OCI-LY7 (cell line): ENCODE data around the gene B3GAT1. TPM values are rescaled to one million over a fixed set of nuclear protein-coding genes. Genes with fewer than 3 reads are reported as not detected.

Experiments
- BruUV-seq: library from RNA; stranded (reverse); fragments of 400-500 nt; replicated peaks from 2 replicates; lab custom pipeline; 2021; lab: Mats Ljungman, UMichigan
- CTCF ChIA-PET: fragments of 300-600 bp; sonication (Branson Sonifier 250); formaldehyde crosslinking; loops from one replicate; lab custom pipeline; 2022; ENCODE audit warnings: antibody characterized with exemption; ENCODE audit not compliant: unreplicated experiment; lab: Charles Lee
- POLR2A ChIA-PET: fragments of 300-600 bp; sonication (Branson Sonifier 250); formaldehyde crosslinking; loops from one replicate; lab custom pipeline; 2022; ENCODE audit warnings: antibody characterized with exemption; lab: Charles Lee
- DNase-seq: peaks from one replicate; pipeline ENCODE4 v3.0.0-alpha.2; 2015; ENCODE audit warnings: low spot score
- H2AFZ ChIP-seq: fragments of 200-600 bp; sonication (generic), shearing (Covaris generic); 2 replicates; pipeline ENCODE4 v1.6.1; 2014; ENCODE audit warnings: mild to moderate bottlenecking, antibody characterized with exemption, low read length, moderate library complexity
- H3K27ac ChIP-seq: fragments of 200-600 bp; sonication (generic); 2 replicates; pipeline ENCODE4 v1.5.1; 2014; ENCODE audit warnings: mixed run types, low read depth, mild to moderate bottlenecking, moderate library complexity, low read length, inconsistent platforms; ENCODE audit not compliant: poor library complexity, severe bottlenecking
- H3K36me3 ChIP-seq: fragments of 200-600 bp; sonication (generic); 2 replicates; pipeline ENCODE4 v1.6.1; 2014; ENCODE audit warnings: mild to moderate bottlenecking, antibody characterized with exemption, low read length, moderate library complexity, mixed read lengths; ENCODE audit not compliant: insufficient read depth
- H3K4me1 ChIP-seq: fragments of 200-600 bp; sonication (generic); 2 replicates; pipeline ENCODE4 v1.5.1; 2014; ENCODE audit warnings: mild to moderate bottlenecking, low read length; ENCODE audit not compliant: insufficient read depth, poor library complexity, severe bottlenecking
- H3K4me2 ChIP-seq: fragments of 200-600 bp; sonication (generic); 2 replicates; pipeline ENCODE4 v1.6.1; 2014; ENCODE audit warnings: mild to moderate bottlenecking, low read length
- H3K4me3 ChIP-seq: fragments of 200-600 bp; sonication (generic); 2 replicates; pipeline ENCODE4 v1.5.1; 2014; ENCODE audit warnings: mild to moderate bottlenecking, low read depth, low read length; ENCODE audit not compliant: poor library complexity, severe bottlenecking
- H3K79me2 ChIP-seq: fragments of 200-600 bp; sonication (generic); 2 replicates; pipeline ENCODE4 v1.6.1; 2016; ENCODE audit warnings: low read depth, mild to moderate bottlenecking, low read length, moderate library complexity, mixed read lengths; ENCODE audit not compliant: insufficient read depth
- H3K9me2 ChIP-seq: fragments of 200-600 bp; sonication (generic); 2 replicates; pipeline ENCODE4 v1.6.1; 2016; ENCODE audit warnings: mild to moderate bottlenecking, low read length, mixed read lengths; ENCODE audit not compliant: insufficient read depth
- H3K9me3 ChIP-seq: fragments of 200-600 bp; sonication (generic); 2 replicates; pipeline ENCODE4 v1.6.1; 2014; ENCODE audit warnings: mild to moderate bottlenecking, mixed run types, low read length, mixed read lengths
- H4K20me1 ChIP-seq: fragments of 200-600 bp; sonication (generic); 2 replicates; pipeline ENCODE4 v1.6.1; 2014; ENCODE audit warnings: mild to moderate bottlenecking, antibody characterized with exemption, low read length, moderate library complexity, mixed read lengths; ENCODE audit not compliant: insufficient read depth
- CTCF ChIP-seq: fragments of 200-600 bp; sonication (generic); conservative IDR thresholded peaks from 2 replicates; pipeline ENCODE4 v1.5.1; 2014; ENCODE audit warnings: mild to moderate bottlenecking, antibody characterized with exemption, low read length, moderate library complexity, mixed read lengths
- EZH2phosphoT487 ChIP-seq: fragments of 200-600 bp; sonication (generic); IDR thresholded peaks from 2 replicates; pipeline ENCODE4 v1.6.1; 2018; ENCODE audit warnings: low read depth, borderline replicate concordance, mild to moderate bottlenecking, mixed run types, antibody characterized with exemption, low read length, moderate library complexity, mixed read lengths
- intact Hi-C: fragments of 100-400 bp; cut with micrococcal nuclease; formaldehyde crosslinking; loops from one replicate; pipeline ENCODE4 v1.10.0; 2022; ENCODE audit not compliant: unreplicated experiment
- total RNA-seq, 2 experiments: library from RNA; depleted of rRNA in 1 of 2; stranded (reverse); fragments of >200 nt in 1 of 2; shearing (Covaris generic) in 1 of 2; gene quantifications; 2 replicates each; pipeline ENCODE4 v1.2.3, GENCODE V29; 2014 to 2022

B3GAT1 gene
- total RNA-seq, 2 experiments from 2014 or later, result not detected

- H3K9me3 ChIP-seq, result no peaks in the 10 kb centered on the region
- no peaks in the 10 kb centered on the region for H4K20me1 ChIP-seq
- TF ChIP-seq EZH2phosphoT487, result no peak
- no peak for TF ChIP-seq CTCF
- H3K4me3 ChIP-seq, result no peak overlapping the region
- H3K27ac ChIP-seq, result no peak overlapping the region
- ChIA-PET POLR2A (no interaction called here), CTCF (no interaction called here)
- no peak for DNase-seq
- no peaks in the 10 kb centered on the region for H3K4me1 ChIP-seq
- H3K79me2 ChIP-seq, result no peaks in the 10 kb centered on the region
- H3K4me2 ChIP-seq, result no peak overlapping the region
- H3K36me3 ChIP-seq, result no peaks in the 10 kb centered on the region
- no peaks in the 10 kb centered on the region for H3K9me2 ChIP-seq
- BruUV-seq, result no TSS peak
- no peak overlapping the region for H2AFZ ChIP-seq
- intact Hi-C loops, result no loop called here
Observed at GRCh38 chr11:134350381-134350780, 61.7 kb downstream of the B3GAT1 start.

- no peaks in the 10 kb centered on the region for H3K36me3 ChIP-seq
- H3K79me2 ChIP-seq, result no peaks in the 10 kb centered on the region
- no peak for DNase-seq
- TF ChIP-seq EZH2phosphoT487, result no peak
- no peak for TF ChIP-seq CTCF
- no peak overlapping the region for H3K27ac ChIP-seq
- no peaks in the 10 kb centered on the region for H3K4me1 ChIP-seq
- no peaks in the 10 kb centered on the region for H3K9me2 ChIP-seq
- no peaks in the 10 kb centered on the region for H3K9me3 ChIP-seq
- H4K20me1 ChIP-seq, result no peaks in the 10 kb centered on the region
- no peak overlapping the region for H2AFZ ChIP-seq
- POLR2A ChIA-PET, result no interaction called here
- H3K4me3 ChIP-seq, result no peak overlapping the region
- intact Hi-C loops, result no loop called here
- no peak overlapping the region for H3K4me2 ChIP-seq
- no TSS peak for BruUV-seq
- CTCF ChIA-PET, result no interaction called here
Observed at GRCh38 chr11:134349802-134350355, 62.2 kb downstream of the B3GAT1 start.

- Histone ChIP-seq H3K4me2 (no peak overlapping the region), H3K27ac (no peak overlapping the region), H3K4me1 (no peaks in the 10 kb centered on the region), H3K36me3 (no peaks in the 10 kb centered on the region), H3K9me3 (no peaks in the 10 kb centered on the region), H4K20me1 (no peaks in the 10 kb centered on the region), H2AFZ (no peak overlapping the region), H3K4me3 (no peak overlapping the region), H3K9me2 (no peaks in the 10 kb centered on the region), H3K79me2 (no peaks in the 10 kb centered on the region)
- no peak for TF ChIP-seq CTCF
- TF ChIP-seq EZH2phosphoT487, result no peak
- DNase-seq, result no peak
- CTCF ChIA-PET, result no interaction called here
- POLR2A ChIA-PET, result no interaction called here
- intact Hi-C loops, result no loop called here
- BruUV-seq, result no TSS peak
Observed at GRCh38 chr11:134349109-134349801, 62.8 kb downstream of the B3GAT1 start.
